K562 (cell line): ENCODE measurements around the gene PRPSAP1. TPM values are rescaled to one million over a fixed set of nuclear protein-coding genes. Genes with fewer than 3 reads are reported as not detected.

ENCODE experiments used
- BCLAF1 ChIP-seq, 2 experiments: fragments of 450-650 bp in 1 of 2; IDR thresholded peaks; 2 replicates each; pipeline ENCODE4 v1.6.1; 2011 to 2017; ENCODE audit warnings: low read depth in 2 of 2, antibody characterized with exemption in 1 of 2, borderline replicate concordance in 1 of 2, low read length in 1 of 2, mild to moderate bottlenecking in 1 of 2, mixed read lengths in 1 of 2; ENCODE audit not compliant: control insufficient read depth in 1 of 2
- NFATC3 ChIP-seq: fragments of 450-650 bp; IDR thresholded peaks from 2 replicates; pipeline ENCODE4 v1.6.1; 2017; ENCODE audit warnings: mild to moderate bottlenecking
- SMARCB1 ChIP-seq: IDR thresholded peaks from 2 replicates; pipeline ENCODE4 v1.6.1; 2011; ENCODE audit warnings: improper control_type of control experiment, low read depth; ENCODE audit not compliant: insufficient read length
- ZNF407 ChIP-seq: fragments of 450-650 bp; IDR thresholded peaks from 2 replicates; pipeline ENCODE4 v1.6.1; 2016; ENCODE audit warnings: low read depth
- ZNF589 ChIP-seq: fragments of 200-800 bp; sonication (Bioruptor generic); IDR thresholded peaks from 2 replicates; pipeline ENCODE4 v1.6.1; 2016; ENCODE audit warnings: low read depth, missing genetic modification characterization, missing compliant biosample characterization
- polyA plus RNA-seq, 8 experiments: library from polyadenylated mRNA; depleted of rRNA in 4 of 8; stranded (reverse) in 5 of 8; unstranded in 3 of 8; fragments of >200 nt; fragmentation: Nextera tagmentation in 2 of 8; fragmentation: Illumina TruSeq in 1 of 8; extraction: Ambion mirVana in 2 of 8; extraction: Trizol in 1 of 8; gene quantifications; 2 replicates each; pipeline versions ENCODE4 v1.2.1 to v1.2.3, GENCODE V29; 2011 to 2014; ENCODE audit warnings: inconsistent platforms in 1 of 8, missing spikeins in 1 of 8
- total RNA-seq, 7 experiments: library from RNA; depleted of rRNA in 6 of 7; stranded (reverse); fragments of >200 nt in 6 of 7; fragmentation: Illumina TruSeq in 2 of 7; extraction: Trizol in 2 of 7; gene quantifications; 2 replicates each; pipeline versions ENCODE4 v1.2.1 to v1.2.3, GENCODE V29; 2011 to 2021; ENCODE audit warnings: low replicate concordance in 1 of 7

Gene PRPSAP1
- total and polyA plus RNA-seq, 9 of the 15 experiments (the other 6 are each of a cell fraction or from before 2014, with no cell fraction given) = 21.9 to 77.1 (median 40.8) TPM

GRCh38 chr17:76402711-76403110 lies 49.0 kb upstream of the PRPSAP1 start (continued):
- TF ChIP-seq ZNF407 (no peak), SMARCB1 (no peak), ZNF589 (CRISPR knock-in tag) (no peak), NFATC3 (no peak), BCLAF1 (IDR thresholded peaks at IDR 0.05; ENCODE audit: borderline replicate concordance in 1 of 2, control insufficient read depth in 1 of 2, low read depth in 2 of 2, low read length in 1 of 2) (no peak)
